Activated CD8-positive, alpha-beta T cell treated with anti-CD3 and anti-CD28 coated beads, Interleukin-2, amount 10 ng/mL, durations not matched to agents 7 days and 5 days (primary cell): ENCODE measurements around the gene TMEM72. TPM values are rescaled to one million over a fixed set of nuclear protein-coding genes. Genes with fewer than 3 reads are reported as not detected.

Experiments used
- ATAC-seq: fragments of 150-1000 bp; cut with Tn5 transposase; one replicate; pipeline ENCODE4 v1.10.0; 2021; ENCODE audit warnings: moderate library complexity
- CTCF ChIA-PET: fragments of 350-600 bp; sonication (Branson Sonifier 250); formaldehyde crosslinking; loops from one replicate; lab custom pipeline; 2021; ENCODE audit warnings: antibody characterized with exemption; lab: Charles Lee
- POLR2A ChIA-PET: fragments of 350-600 bp; sonication (Branson Sonifier 250); formaldehyde crosslinking; loops from one replicate; lab custom pipeline; 2021; ENCODE audit warnings: antibody characterized with exemption; lab: Charles Lee
- DNase-seq: peaks from one replicate; pipeline ENCODE4 v3.0.0-alpha.2; 2020
- H3K27ac Mint-ChIP-seq: one replicate; pipeline ENCODE4 v1.8.0; 2021; ENCODE audit warnings: mild to moderate bottlenecking, mixed read lengths
- H3K27me3 Mint-ChIP-seq: one replicate; pipeline ENCODE4 v1.8.0; 2021; ENCODE audit warnings: low read depth, mixed read lengths
- H3K36me3 Mint-ChIP-seq: one replicate; pipeline ENCODE4 v1.8.0; 2021; ENCODE audit warnings: low read depth, mixed read lengths
- H3K4me1 Mint-ChIP-seq: one replicate; pipeline ENCODE4 v1.8.0; 2021; ENCODE audit warnings: low read depth, mixed read lengths
- H3K4me3 Mint-ChIP-seq: one replicate; pipeline ENCODE4 v1.8.0; 2021; ENCODE audit warnings: mild to moderate bottlenecking, mixed read lengths
- H3K9me3 Mint-ChIP-seq: one replicate; pipeline ENCODE4 v1.8.0; 2022; ENCODE audit warnings: mixed read lengths; ENCODE audit not compliant: insufficient read depth
- total RNA-seq, 2 experiments: library from RNA; stranded (reverse); gene quantifications; one replicate each; pipeline ENCODE4 v1.2.3, GENCODE V29; 2021

Gene TMEM72
- total RNA-seq, 2 experiments from 2014 or later: not detected

DNA sequence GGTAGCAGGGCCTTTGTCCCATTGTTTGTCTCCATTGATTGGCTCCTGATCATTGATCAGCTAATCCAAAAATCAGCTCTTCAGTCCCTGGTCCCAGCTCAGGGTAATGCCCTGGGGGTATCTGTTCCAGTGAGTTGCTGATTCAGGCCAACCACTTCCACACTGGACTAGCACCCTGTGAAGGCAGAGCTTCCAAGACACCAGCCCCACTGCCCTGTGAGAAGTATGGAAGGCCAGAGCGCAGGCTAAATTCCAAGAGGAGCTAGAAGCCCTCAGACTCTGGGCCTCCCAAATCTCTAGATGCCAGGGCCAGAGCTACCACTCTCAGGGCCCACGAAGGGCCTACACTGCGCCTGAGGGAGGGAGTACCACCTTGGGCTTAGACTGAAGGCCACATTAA lies 10.4 kb downstream of the TMEM72 start:
- Mint-ChIP-seq H3K4me3 (no peak overlapping the region), H3K36me3 (no peaks in the 10 kb centered on the region), H3K27ac (no peak overlapping the region), H3K9me3 (no peaks in the 10 kb centered on the region), H3K4me1 (no peaks in the 10 kb centered on the region), H3K27me3 (peaks cover 8% of the 10 kb centered on the region)
- CTCF ChIA-PET: interaction anchor here (1.1 kb wide), 2 partner anchors 11 to 54 kb away, joined by 3 to 8 read pairs; no protein-coding TSS in a partner anchor
- no peak for DNase-seq
- ATAC-seq: no peak
- POLR2A ChIA-PET: no interaction called here

DNA sequence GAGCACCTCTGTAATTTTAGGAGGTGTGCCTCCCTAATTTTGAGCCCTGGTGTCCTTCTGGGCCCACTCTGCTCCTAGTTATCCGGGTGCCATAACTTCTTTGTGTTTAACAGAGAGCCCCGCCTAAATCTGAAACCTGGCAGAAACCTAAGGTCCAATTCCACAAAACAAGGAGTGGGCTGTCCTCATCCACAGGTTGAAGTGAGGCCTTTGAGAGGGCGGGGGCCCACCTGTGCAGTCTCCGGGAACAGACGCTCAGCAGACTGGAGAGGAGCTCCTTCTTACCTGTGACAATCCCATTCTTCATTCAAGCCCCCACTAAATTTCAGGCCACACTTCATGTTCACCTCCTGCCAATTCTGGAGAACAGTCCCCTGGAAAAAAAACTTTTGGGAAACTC lies 10.9 kb downstream of the TMEM72 start:
- no peaks in the 10 kb centered on the region for H3K4me1 Mint-ChIP-seq
- H3K27me3 Mint-ChIP-seq: peaks cover 7% of the 10 kb centered on the region
- ChIA-PET CTCF (interaction anchor here (1.1 kb wide), 1 partner anchor 54 kb away, joined by 3 read pairs; no protein-coding TSS in a partner anchor), POLR2A (no interaction called here)
- no peak overlapping the region for H3K4me3 Mint-ChIP-seq
- ATAC-seq (no peak), DNase-seq (no peak)
- no peaks in the 10 kb centered on the region for H3K36me3 Mint-ChIP-seq
- H3K9me3 Mint-ChIP-seq: no peaks in the 10 kb centered on the region
- H3K27ac Mint-ChIP-seq: no peak overlapping the region

DNA sequence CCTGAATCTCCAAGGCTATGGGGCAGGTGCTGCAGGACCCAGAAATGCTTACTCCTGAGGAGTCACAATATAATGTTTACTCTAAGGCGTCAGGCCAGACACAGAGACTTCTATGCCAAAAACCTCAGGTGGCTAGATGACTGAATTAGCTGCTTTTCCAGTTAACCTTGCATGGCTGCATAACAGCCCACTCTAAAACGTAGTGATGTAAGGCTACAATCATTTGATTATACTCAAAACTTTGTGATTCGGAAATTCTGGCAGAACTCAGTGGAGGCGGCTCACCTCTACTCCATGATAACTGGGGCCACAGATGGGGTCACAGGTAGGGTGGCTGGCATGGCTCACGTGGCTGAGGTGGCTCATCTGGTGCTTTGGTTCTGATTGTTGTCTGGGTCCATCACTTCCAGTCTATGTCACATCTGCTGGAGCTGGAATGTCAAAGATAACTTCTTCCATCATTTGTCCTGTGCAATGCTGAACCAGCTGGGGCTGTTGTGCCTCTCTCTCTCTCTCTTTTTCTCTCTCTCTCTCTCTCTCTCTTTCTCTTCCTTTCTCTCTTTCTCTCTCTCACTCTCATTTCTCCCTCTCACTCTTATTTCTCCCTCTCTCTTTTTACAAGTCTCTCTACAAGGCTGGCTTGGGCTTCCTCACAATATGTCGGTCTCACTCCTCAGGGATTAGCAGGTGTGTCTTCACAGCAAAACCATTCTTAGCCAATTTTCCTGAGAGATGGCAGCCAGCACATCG lies 11.8 kb downstream of the TMEM72 start:
- no peak for DNase-seq

DNA sequence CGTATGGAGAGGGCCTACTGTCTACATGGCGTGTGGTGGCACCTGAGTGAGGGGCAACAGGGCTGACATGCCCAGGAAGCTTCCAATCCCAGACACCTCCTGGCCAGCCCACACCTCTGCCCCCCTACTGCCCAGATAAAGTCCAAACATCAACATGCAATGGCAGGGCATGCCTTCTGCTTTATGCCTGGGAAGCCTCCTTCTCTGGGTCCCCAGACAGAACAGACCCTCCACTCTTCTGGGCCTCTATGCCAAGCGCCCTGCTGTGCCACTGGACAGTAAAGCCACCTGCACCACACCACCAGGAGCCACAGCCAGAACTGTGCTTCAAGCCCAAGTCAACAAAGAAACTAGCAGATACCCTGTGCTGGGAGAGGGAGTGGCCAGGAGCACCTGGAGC lies 12.5 kb downstream of the TMEM72 start:
- peaks cover 2% of the 10 kb centered on the region for H3K27me3 Mint-ChIP-seq
- ChIA-PET POLR2A (no interaction called here), CTCF (interaction anchor here (0.6 kb wide), 1 partner anchor 9 kb away, joined by 3 read pairs; no protein-coding TSS in a partner anchor)
- DNase-seq (no peak), ATAC-seq (no peak)
- no peak overlapping the region for H3K4me3 Mint-ChIP-seq
- H3K27ac Mint-ChIP-seq: no peak overlapping the region
- H3K4me1 Mint-ChIP-seq: no peaks in the 10 kb centered on the region
- no peaks in the 10 kb centered on the region for H3K36me3 Mint-ChIP-seq
- no peaks in the 10 kb centered on the region for H3K9me3 Mint-ChIP-seq

More for the DNA sequence above, 11.8 kb downstream of the TMEM72 start:
- H3K27me3 Mint-ChIP-seq: peaks cover 5% of the 10 kb centered on the region
- ChIA-PET CTCF (interaction anchor here (0.6 kb wide), 1 partner anchor 10 kb away, joined by 3 read pairs; no protein-coding TSS in a partner anchor), POLR2A (no interaction called here)
- no peaks in the 10 kb centered on the region for H3K9me3 Mint-ChIP-seq
- ATAC-seq: no peak
- H3K36me3 Mint-ChIP-seq: no peaks in the 10 kb centered on the region
- no peak overlapping the region for H3K27ac Mint-ChIP-seq
- H3K4me1 Mint-ChIP-seq: no peaks in the 10 kb centered on the region
- no peak overlapping the region for H3K4me3 Mint-ChIP-seq

DNA sequence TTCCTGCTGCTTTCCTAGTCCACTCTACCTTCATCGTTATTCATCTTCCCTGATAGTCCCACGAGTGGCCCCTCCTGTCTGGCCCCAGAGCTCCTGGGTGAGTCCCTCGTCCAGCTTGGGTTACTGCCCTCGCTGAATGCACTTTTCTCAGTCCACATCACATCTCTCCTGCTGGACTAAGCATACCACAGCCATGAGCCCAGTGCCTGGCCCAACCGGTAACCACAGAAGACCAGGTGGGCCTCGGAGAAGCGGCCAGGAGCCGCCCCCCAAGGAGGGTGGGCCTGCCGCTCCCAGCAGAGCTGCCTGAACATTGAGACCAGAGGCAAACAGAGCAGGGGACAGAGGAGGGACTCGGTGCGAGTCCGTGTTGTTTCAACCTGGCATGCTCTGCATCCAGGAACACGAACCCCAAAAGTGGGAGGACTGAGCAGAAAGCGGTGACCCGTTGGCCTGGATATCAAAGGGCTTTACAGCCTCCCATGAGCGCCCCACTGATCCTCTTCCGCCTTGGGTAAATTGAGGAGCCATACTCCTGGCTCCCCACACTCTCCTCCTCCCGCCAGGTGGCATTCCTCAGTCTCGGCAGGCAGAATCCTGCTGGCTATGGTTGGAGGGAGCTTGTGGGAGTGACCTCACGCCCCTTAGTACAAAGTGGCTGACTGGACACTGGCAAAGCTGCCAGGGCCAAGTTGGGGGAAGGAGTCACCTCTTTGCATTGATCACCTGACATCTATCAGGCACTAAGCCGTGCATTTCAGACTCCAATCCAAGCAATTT lies 13.3 kb downstream of the TMEM72 start:
- POLR2A ChIA-PET: no interaction called here
- Mint-ChIP-seq H3K36me3 (no peaks in the 10 kb centered on the region), H3K27ac (no peak overlapping the region), H3K4me3 (no peak overlapping the region), H3K27me3 (peaks cover 2% of the 10 kb centered on the region), H3K9me3 (no peaks in the 10 kb centered on the region), H3K4me1 (no peaks in the 10 kb centered on the region)
- CTCF ChIA-PET: interaction anchor here (1.1 kb wide), 1 partner anchor 12 kb away, joined by 3 read pairs; no protein-coding TSS in a partner anchor
- DNase-seq (no peak), ATAC-seq (no peak)

DNA sequence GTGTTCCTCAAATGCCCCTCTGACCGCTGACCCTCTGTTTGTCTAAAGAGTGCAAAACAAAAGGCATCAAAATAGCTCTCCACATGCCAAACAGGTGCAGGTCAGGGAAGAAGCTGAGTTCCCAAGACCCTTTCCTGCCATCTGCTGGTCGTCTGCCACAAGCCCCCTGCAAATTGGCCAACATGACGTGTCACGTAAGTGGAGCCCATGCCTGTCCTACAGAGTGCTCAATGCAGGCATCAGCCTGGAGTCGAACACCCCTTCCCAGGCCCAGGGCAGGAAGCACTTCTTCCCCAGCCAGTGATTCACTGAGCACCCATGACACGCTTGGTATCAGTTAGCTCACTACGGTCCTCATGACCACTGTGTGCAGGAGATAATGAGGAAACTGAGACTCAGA lies 14.1 kb downstream of the TMEM72 start:
- POLR2A ChIA-PET: no interaction called here
- peak; percentile 19 for ATAC-seq
- Mint-ChIP-seq H3K4me1 (no peaks in the 10 kb centered on the region), H3K27ac (no peak overlapping the region), H3K4me3 (no peak overlapping the region), H3K36me3 (no peaks in the 10 kb centered on the region), H3K27me3 (no peaks in the 10 kb centered on the region), H3K9me3 (no peaks in the 10 kb centered on the region)
- CTCF ChIA-PET: interaction anchor here (0.7 to 1.1 kb wide), 2 partner anchors 12 to 46 kb away, joined by 3 read pairs; no protein-coding TSS in a partner anchor
- peak; percentile 36 for DNase-seq

DNA sequence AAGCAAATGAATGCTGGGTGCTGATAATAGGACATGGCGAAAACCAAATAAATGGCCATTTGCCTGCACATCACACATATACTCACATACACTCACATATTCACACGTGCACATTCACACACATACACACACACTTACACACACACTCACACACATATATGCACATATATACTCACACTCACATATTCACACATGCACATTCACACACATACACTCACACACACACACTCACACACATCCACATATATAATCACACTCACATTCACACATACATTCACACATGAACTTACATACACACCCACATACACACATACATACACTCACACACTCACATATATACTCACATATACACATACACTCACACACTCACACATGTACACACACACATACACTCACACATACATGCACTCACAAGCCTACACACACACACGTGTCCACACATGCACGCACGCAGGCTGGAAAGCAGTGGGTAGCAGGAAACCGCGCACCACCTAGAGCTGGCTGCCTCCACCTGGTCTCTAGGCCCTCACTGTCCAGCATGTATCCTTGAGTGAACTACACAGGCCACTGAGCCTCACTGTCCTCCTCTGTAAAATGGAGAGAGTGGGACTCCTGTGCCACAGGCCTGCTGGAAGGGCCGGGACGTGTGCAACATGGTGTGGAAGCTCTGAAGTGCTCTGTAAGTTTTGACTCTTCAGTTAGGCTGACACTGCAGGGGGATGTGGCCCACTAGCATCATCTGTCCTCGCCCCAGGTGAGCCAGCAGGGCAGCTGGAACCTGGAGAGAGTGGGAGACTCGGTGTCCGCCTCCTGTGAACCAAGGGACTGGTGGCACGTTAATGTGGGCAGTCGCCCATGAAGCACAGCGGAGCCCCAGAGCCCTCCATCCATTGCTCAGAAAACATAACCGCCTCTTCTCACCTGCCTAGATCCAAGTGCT lies 14.9 kb downstream of the TMEM72 start:
- Mint-ChIP-seq H3K9me3 (no peaks in the 10 kb centered on the region), H3K4me1 (no peaks in the 10 kb centered on the region), H3K36me3 (no peaks in the 10 kb centered on the region), H3K4me3 (no peak overlapping the region), H3K27ac (no peak overlapping the region), H3K27me3 (no peaks in the 10 kb centered on the region)
- ChIA-PET CTCF (interaction anchor here (1.1 kb wide), 1 partner anchor 13 kb away, joined by 3 read pairs; no protein-coding TSS in a partner anchor), POLR2A (no interaction called here)
- no peak for ATAC-seq
- no peak for DNase-seq

DNA sequence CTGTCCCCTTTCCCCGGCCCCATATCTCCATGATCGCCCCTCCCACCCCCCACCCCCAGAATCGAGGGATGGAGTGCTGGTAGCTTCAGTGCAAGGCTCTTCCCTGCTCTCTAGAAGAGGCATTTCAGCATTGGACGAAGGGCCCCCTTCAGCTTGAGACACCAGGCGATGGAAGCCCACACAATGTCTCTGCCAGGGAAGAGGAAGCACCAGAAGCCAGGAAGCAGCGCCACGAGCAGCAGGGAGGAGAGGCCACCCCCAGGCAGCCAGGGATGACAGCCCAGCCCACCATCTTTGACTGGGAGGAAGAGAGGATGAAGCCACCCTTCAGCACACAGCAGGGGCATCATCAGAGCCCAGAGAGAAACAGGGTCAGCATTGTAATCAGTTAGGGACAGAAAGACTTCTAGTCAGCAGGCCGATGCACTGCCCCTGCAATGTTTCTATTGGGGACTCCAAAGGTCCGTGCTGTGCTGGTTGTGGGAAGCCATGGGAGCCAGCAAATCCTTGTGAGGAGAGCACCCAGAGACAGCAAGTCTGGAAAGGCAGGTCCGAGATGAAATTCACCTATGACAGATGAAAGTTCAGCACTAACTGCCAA lies 15.7 kb downstream of the TMEM72 start:
- DNase-seq (no peak), ATAC-seq (no peak)
- Mint-ChIP-seq H3K4me1 (no peaks in the 10 kb centered on the region), H3K27ac (no peak overlapping the region), H3K27me3 (no peaks in the 10 kb centered on the region), H3K36me3 (no peaks in the 10 kb centered on the region), H3K9me3 (no peaks in the 10 kb centered on the region), H3K4me3 (no peak overlapping the region)
- CTCF ChIA-PET: no interaction called here
- POLR2A ChIA-PET: interaction anchor here (1.1 kb wide), 1 partner anchor 53 kb away, joined by 3 read pairs; no protein-coding TSS in a partner anchor

DNA sequence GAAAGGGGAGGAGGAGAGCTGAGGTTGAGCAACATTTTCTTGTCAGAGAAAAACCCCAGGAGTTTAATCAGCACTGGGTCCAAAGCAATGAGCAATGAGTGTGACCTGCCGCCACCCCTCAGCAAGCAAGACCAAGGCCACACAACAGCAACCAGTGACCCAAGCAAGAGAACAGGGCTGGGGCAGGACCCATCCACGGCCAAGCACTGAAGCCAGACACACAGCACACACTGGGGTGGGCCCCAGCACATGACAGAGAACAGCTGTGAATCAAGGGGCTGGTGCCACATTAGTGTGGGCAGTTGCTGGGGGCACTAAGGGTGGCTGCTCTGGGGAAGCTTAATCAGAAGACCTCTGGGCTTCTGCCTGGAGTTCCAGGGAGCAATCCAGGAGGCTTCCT lies 16.2 kb downstream of the TMEM72 start:
- Mint-ChIP-seq H3K27ac (no peak overlapping the region), H3K27me3 (no peaks in the 10 kb centered on the region), H3K4me1 (no peaks in the 10 kb centered on the region), H3K4me3 (no peak overlapping the region), H3K36me3 (no peaks in the 10 kb centered on the region), H3K9me3 (no peaks in the 10 kb centered on the region)
- no peak for ATAC-seq
- POLR2A ChIA-PET: interaction anchor here (1.1 kb wide), 1 partner anchor 52 kb away, joined by 3 read pairs; no protein-coding TSS in a partner anchor
- CTCF ChIA-PET: no interaction called here
- DNase-seq: no peak

DNA sequence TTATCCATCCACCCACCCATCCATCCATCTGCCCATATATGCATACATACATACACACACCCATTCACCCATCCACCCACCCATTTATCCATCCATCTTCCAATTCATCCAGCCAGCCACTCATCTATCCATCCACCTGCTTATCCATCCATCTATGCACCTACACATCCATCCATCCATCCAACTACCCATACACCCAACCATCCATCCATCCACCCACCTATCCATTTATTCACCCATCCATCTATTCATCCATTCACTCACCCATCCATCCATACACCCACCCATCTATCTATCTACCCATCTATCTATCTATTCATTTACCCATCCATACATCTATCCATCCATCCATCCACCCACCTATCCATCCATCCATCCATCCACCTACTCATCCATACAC lies 17.3 kb downstream of the TMEM72 start:
- H3K27ac Mint-ChIP-seq: no peak overlapping the region
- POLR2A ChIA-PET: no interaction called here
- no peaks in the 10 kb centered on the region for H3K36me3 Mint-ChIP-seq
- H3K9me3 Mint-ChIP-seq: no peaks in the 10 kb centered on the region
- peaks cover 10% of the 10 kb centered on the region for H3K4me1 Mint-ChIP-seq
- DNase-seq (no peak), ATAC-seq (no peak)
- CTCF ChIA-PET: interaction anchor here (0.9 kb wide), 1 partner anchor 37 kb away, joined by 3 read pairs; no protein-coding TSS in a partner anchor
- H3K27me3 Mint-ChIP-seq: no peaks in the 10 kb centered on the region
- no peak overlapping the region for H3K4me3 Mint-ChIP-seq
